LNCAP (cell line): ENCODE data around the gene BACH2.

Experiments used
- CTCF ChIP-seq: fragments of 450-650 bp; IDR thresholded peaks from 2 replicates; pipeline ENCODE4 v1.5.1; 2017; ENCODE audit warnings: mild to moderate bottlenecking

The BACH2 gene

GRCh38 chr6:90256698-90257485 is 39.8 kb downstream of the BACH2 start:
- TF ChIP-seq CTCF, result no peak

GRCh38 chr6:90253631-90254030 is 43.0 kb downstream of the BACH2 start:
- no peak for TF ChIP-seq CTCF

- TF ChIP-seq CTCF, result no peak
Observed at GRCh38 chr6:90251295-90251992, 45.2 kb downstream of the BACH2 start.

GRCh38 chr6:90250405-90250804 is 46.2 kb downstream of the BACH2 start:
- TF ChIP-seq CTCF, result no peak

GRCh38 chr6:90249458-90249857 is 47.2 kb downstream of the BACH2 start:
- no peak for TF ChIP-seq CTCF

- no peak for TF ChIP-seq CTCF
Observed at GRCh38 chr6:90249034-90249433, 47.6 kb downstream of the BACH2 start.

GRCh38 chr6:90247262-90247661 is 49.4 kb downstream of the BACH2 start:
- no peak for TF ChIP-seq CTCF
